ENCODE measurements around the gene CST2.
"Not testable (repeated sequence)": the region's sequence is repeated elsewhere in the genome, so short reads cannot be mapped to it uniquely, and the experiment has no call there.

The CST2 gene

DNA sequence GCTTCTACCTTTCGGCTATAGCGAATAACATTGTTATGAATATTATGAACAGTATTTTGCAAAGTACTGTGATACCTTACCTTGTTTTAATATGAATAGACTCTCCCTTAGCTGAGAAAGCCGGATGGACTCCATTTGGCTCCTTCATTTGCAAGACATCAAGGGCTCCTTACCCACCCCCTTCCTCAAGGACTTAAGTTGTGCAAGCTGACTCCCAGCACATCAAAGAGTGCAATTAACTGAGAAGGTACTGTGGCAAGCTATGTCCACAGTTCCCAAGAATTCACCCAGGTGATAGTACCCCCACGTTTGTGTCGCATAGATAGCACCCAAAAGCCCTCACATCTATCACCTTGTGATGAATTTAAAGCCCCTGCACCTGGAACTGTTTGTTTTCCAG lies 41.8 kb upstream of the CST2 start:
- no peak for DNase-seq (ENCODE audit: low read depth)
- H3K4me3 ChIP-seq (ENCODE audit: low read length), result no peak overlapping the region
- TF ChIP-seq CTCF (conservative IDR thresholded peaks at IDR 0.05; ENCODE audit: low read length), result no peak

GRCh38 chr20:23867152-23867776 lies 40.7 kb upstream of the CST2 start:
- H3K4me3 ChIP-seq (ENCODE audit: low read length), result no peak overlapping the region
- no peak for TF ChIP-seq CTCF (conservative IDR thresholded peaks at IDR 0.05; ENCODE audit: low read length)
- no peak for DNase-seq (ENCODE audit: low read depth)

GRCh38 chr20:23860771-23861170 lies 34.2 kb upstream of the CST2 start:
- not testable (repeated sequence) for H3K4me3 ChIP-seq (ENCODE audit: low read length); DNase-seq (ENCODE audit: low read depth)

DNA sequence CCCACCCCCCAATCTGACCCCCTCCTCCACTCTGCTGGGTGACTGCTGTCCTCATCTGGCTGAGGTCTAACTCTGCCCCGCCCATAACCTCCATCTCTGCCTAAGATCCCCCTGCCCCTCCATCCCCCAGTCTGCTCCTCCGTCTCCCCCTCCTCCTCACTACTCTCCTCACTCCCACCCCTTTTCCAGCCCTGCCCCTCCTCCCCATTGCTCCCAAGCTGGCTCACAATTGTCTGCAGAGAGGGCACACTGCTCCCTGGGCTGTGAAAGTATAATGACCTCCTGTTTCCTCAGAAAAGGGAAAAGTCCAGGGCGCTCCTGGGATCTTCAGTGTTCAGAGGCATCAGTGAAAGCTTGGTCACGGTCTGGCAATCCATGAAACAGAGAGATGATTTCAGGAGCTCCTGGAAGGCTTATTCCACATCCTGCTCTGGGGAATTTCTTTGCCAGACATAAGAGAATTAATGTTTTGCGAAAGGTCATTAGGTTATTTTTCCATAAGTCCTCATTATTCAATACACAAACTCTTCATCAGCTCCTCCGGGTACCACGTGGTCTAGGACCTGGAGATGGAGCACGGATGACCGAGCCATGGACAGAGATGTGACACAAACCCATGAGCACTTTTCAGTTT lies 31.6 kb upstream of the CST2 start:
- no peak overlapping the region for H3K4me3 ChIP-seq (ENCODE audit: low read length)
- DNase-seq (ENCODE audit: low read depth), result no peak
- TF ChIP-seq CTCF (conservative IDR thresholded peaks at IDR 0.05; ENCODE audit: low read length), result no peak

DNA sequence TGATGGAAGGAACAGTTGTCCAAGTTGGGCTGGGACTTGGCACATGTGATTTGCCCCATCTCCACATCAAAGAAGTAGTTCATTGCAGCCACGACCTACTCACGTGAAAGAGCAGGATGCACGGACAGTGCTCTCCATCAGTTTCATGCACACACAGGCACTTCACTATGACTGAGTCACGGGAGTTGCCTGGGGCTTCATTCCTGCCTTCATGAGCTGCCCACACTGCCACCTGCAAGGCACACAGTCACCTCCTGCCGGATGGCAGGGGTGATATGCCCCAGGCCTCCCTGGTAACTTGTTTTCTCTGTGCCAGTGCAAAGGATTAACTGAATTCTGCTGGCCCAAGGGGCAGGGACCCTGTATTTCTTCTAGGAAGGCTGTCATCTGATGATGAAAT lies 30.2 kb upstream of the CST2 start:
- TF ChIP-seq CTCF (conservative IDR thresholded peaks at IDR 0.05; ENCODE audit: low read length), result no peak
- DNase-seq (ENCODE audit: low read depth), result no peak
- no peak overlapping the region for H3K4me3 ChIP-seq (ENCODE audit: low read length)

DNA sequence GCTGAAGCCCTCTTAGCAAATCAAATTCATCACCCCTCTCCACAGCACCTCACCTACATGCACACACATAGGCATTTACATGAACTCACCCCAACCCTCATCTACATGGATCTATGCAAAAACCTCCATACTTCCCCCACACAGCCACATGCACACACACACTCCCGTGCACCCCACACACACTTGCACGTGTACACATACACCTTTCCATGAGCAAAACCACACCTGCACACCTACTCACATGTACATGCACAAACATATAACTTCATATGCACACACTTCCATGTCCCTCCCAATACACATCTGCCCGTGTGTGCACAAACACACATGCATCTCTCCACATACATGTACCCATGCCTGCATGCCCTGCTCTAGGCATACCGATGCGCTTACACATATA lies 29.7 kb upstream of the CST2 start:
- TF ChIP-seq CTCF (conservative IDR thresholded peaks at IDR 0.05; ENCODE audit: low read length), result no peak

DNA sequence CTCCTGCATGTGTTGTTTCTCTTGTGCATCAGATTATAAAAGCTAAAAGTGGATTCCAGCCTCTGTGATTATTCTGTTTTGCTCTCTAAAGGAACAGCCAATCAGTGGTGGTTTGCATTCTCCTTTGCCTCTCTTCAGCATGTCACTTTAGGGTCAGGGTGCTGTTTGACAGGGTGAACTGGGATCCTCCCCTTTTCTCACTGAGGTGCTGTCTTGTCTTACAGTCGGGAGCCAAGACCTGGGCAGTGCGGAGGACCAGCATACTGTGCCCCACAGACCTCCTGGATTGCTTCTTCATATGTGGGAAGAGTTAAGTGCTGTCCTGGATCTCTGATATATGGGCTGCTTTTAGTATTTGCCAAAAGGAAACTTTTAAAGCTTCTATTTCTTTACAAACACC lies 15.2 kb upstream of the CST2 start:
- TF ChIP-seq CTCF (conservative IDR thresholded peaks at IDR 0.05; ENCODE audit: low read length), result no peak
- DNase-seq (ENCODE audit: low read depth), result no peak
- H3K4me3 ChIP-seq (ENCODE audit: low read length), result no peak overlapping the region

More for the DNA sequence above, 29.7 kb upstream of the CST2 start:
- no peak overlapping the region for H3K4me3 ChIP-seq (ENCODE audit: low read length)
- DNase-seq (ENCODE audit: low read depth), result no peak
